GM19438 (cell line): ENCODE measurements around the gene WFS1.

Experiments used
- ATAC-seq: cut with Tn5 transposase; IDR thresholded peaks from one replicate; pipeline ENCODE4 v1.9.1; 2021; ENCODE audit warnings: low read depth; ENCODE audit not compliant: unreplicated experiment

Gene WFS1

GRCh38 chr4:6295495-6295894 lies 25.8 kb downstream of the WFS1 start:
- ATAC-seq, result no peak

- no peak for ATAC-seq
These were observed 26.4 kb downstream of the WFS1 start for GRCh38 chr4:6296026-6296425.

- ATAC-seq, result no peak
These were observed 27.7 kb downstream of the WFS1 start for GRCh38 chr4:6297266-6297815.

- no peak for ATAC-seq
These were observed 28.4 kb downstream of the WFS1 start for GRCh38 chr4:6298035-6298434.

GRCh38 chr4:6298852-6299251 lies 29.2 kb downstream of the WFS1 start:
- no peak for ATAC-seq

GRCh38 chr4:6299875-6300274 lies 30.2 kb downstream of the WFS1 start:
- no peak for ATAC-seq

- ATAC-seq, result no peak
These were observed 30.7 kb downstream of the WFS1 start for GRCh38 chr4:6300359-6300758.

GRCh38 chr4:6301051-6301731 lies 31.5 kb downstream of the WFS1 start:
- no peak for ATAC-seq

GRCh38 chr4:6301732-6302442 lies 32.2 kb downstream of the WFS1 start:
- ATAC-seq, result no peak

GRCh38 chr4:6302869-6303268 lies 33.2 kb downstream of the WFS1 start:
- ATAC-seq, result no peak

- ATAC-seq, result no peak
These were observed 34.3 kb downstream of the WFS1 start for GRCh38 chr4:6303943-6304342.

- ATAC-seq, result no peak
These were observed 36.6 kb downstream of the WFS1 start for GRCh38 chr4:6306299-6306698.

GRCh38 chr4:6307230-6307629 lies 37.6 kb downstream of the WFS1 start:
- ATAC-seq, result no peak

- ATAC-seq, result no peak
These were observed 38.2 kb downstream of the WFS1 start for GRCh38 chr4:6307891-6308290.

- no peak for ATAC-seq
These were observed 39.4 kb downstream of the WFS1 start for GRCh38 chr4:6308899-6309643.

GRCh38 chr4:6309777-6310176 lies 40.1 kb downstream of the WFS1 start:
- ATAC-seq, result no peak

- no peak for ATAC-seq
These were observed 43.6 kb downstream of the WFS1 start for GRCh38 chr4:6313216-6313615.

GRCh38 chr4:6316461-6317003 lies 46.9 kb downstream of the WFS1 start:
- ATAC-seq, result no peak

- ATAC-seq, result no peak
These were observed 48.6 kb downstream of the WFS1 start for GRCh38 chr4:6318206-6318605.

- ATAC-seq, result no peak
These were observed 50.0 kb downstream of the WFS1 start for GRCh38 chr4:6319530-6320150.

GRCh38 chr4:6320663-6321062 lies 51.0 kb downstream of the WFS1 start:
- ATAC-seq, result no peak
